Endothelial cell of umbilical vein (primary cell): Measurements from ENCODE around the gene PLXNA3. TPM values are rescaled to one million over a fixed set of nuclear protein-coding genes. Genes with fewer than 3 reads are reported as not detected.

ENCODE experiments used
- BruUV-seq: library from RNA; stranded (reverse); fragments of 400-500 nt; replicated peaks from 2 replicates; lab custom pipeline; 2021; lab: Mats Ljungman, UMichigan
- CTCF ChIA-PET: fragments of 300-600, 350-600 bp; sonication (Branson Sonifier 250); formaldehyde crosslinking; loops from one replicate; lab custom pipeline; 2021; ENCODE audit warnings: antibody characterized with exemption, inconsistent platforms; lab: Charles Lee
- POLR2A ChIA-PET: fragments of 300-600, 350-600 bp; sonication (Branson Sonifier 250); formaldehyde crosslinking; loops from one replicate; lab custom pipeline; 2021; ENCODE audit warnings: antibody characterized with exemption, inconsistent platforms; lab: Charles Lee
- DNase-seq: peaks from one replicate; pipeline ENCODE4 v3.0.0-alpha.2; 2011; ENCODE audit warnings: low read depth, low spot score
- FAIRE-seq: peaks from 2 replicates; lab custom pipeline; 2011; peaks lifted over from hg19 to GRCh38; lab: Jason Lieb, UNC
- H2AFZ ChIP-seq: 2 replicates; pipeline ENCODE4 v1.6.0; 2012; ENCODE audit warnings: low read depth, low read length, control low read depth, inconsistent platforms
- H3K27ac ChIP-seq: 2 replicates; pipeline ENCODE4 v1.5.1; 2011; ENCODE audit warnings: low read depth, mild to moderate bottlenecking, control low read depth, low read length, moderate library complexity; ENCODE audit not compliant: insufficient read depth
- H3K27me3 ChIP-seq, 2 experiments: 2 replicates each; pipeline versions ENCODE4 v1.6.0 to v1.6.1; 2011; ENCODE audit warnings: low read length in 2 of 2, mixed read lengths in 1 of 2; ENCODE audit not compliant: control insufficient read depth in 2 of 2, insufficient read depth in 2 of 2
- H3K36me3 ChIP-seq, 2 experiments: 2 replicates in 1 of 2; 3 replicates in 1 of 2; pipeline ENCODE4 v1.5.1; 2011; ENCODE audit warnings: low read length in 2 of 2, mild to moderate bottlenecking in 1 of 2, moderate library complexity in 1 of 2; ENCODE audit not compliant: control insufficient read depth in 2 of 2, insufficient read depth in 2 of 2; ENCODE audit errors: extremely low read depth in 1 of 2
- H3K4me1 ChIP-seq: 3 replicates; pipeline ENCODE4 v1.5.1; 2011; ENCODE audit warnings: mild to moderate bottlenecking, low read length; ENCODE audit not compliant: control insufficient read depth, insufficient read depth; ENCODE audit errors: extremely low read depth
- H3K4me2 ChIP-seq: 2 replicates; pipeline ENCODE4 v1.6.1; 2011; ENCODE audit warnings: low read length, control low read depth, mixed read lengths; ENCODE audit not compliant: insufficient read depth
- H3K4me3 ChIP-seq, 3 experiments: fragments of 200-600 bp in 1 of 3; sonication (generic), shearing (Covaris generic) in 1 of 3; replicated peaks in 1 of 3; 2 replicates each; pipeline ENCODE4 v1.5.1; 2011 to 2016; ENCODE audit warnings: control low read depth in 3 of 3, low read length in 3 of 3, mild to moderate bottlenecking in 2 of 3, inconsistent platforms in 1 of 3, low read depth in 1 of 3, moderate library complexity in 1 of 3; ENCODE audit not compliant: insufficient read depth in 1 of 3
- H3K79me2 ChIP-seq: 2 replicates; pipeline ENCODE4 v1.6.0; 2012; ENCODE audit warnings: low read length, inconsistent platforms; ENCODE audit not compliant: control insufficient read depth, insufficient read depth
- H3K9ac ChIP-seq: replicated peaks from 2 replicates; pipeline ENCODE3; 2011; ENCODE audit warnings: low read length, control low read depth; ENCODE audit not compliant: insufficient read depth; ENCODE audit errors: extremely low read depth
- H3K9me1 ChIP-seq: replicated peaks from 3 replicates; pipeline ENCODE4 v1.6.0; 2011; ENCODE audit warnings: mild to moderate bottlenecking, low read length; ENCODE audit not compliant: control insufficient read depth, insufficient read depth; ENCODE audit errors: extremely low read depth
- H3K9me3 ChIP-seq: replicated peaks from 2 replicates; pipeline ENCODE4 v1.5.1; 2012; ENCODE audit warnings: low read length, inconsistent platforms; ENCODE audit not compliant: control insufficient read depth, insufficient read depth
- H4K20me1 ChIP-seq: replicated peaks from 2 replicates; pipeline ENCODE3; 2011; ENCODE audit warnings: mild to moderate bottlenecking, low read length; ENCODE audit not compliant: control insufficient read depth, insufficient read depth; ENCODE audit errors: extremely low read depth
- CTCF ChIP-seq, 2 donors: IDR thresholded peaks; 1 replicate in 1 of 2; 2 replicates in 1 of 2; pipeline ENCODE4 v1.5.1; 2011; ENCODE audit warnings: low read length in 2 of 2, mild to moderate bottlenecking in 2 of 2, moderate library complexity in 2 of 2, control low read depth in 1 of 2, inconsistent platforms in 1 of 2, low read depth in 1 of 2; ENCODE audit not compliant: insufficient read depth in 1 of 2; ENCODE audit errors: extremely low read depth in 1 of 2
- EZH2 ChIP-seq: IDR thresholded peaks from 2 replicates; pipeline ENCODE4 v1.6.1; 2012; ENCODE audit warnings: borderline replicate concordance, low read depth, mild to moderate bottlenecking, moderate library complexity, low read length, inconsistent platforms; ENCODE audit not compliant: severe bottlenecking
- JUN ChIP-seq: IDR thresholded peaks from 2 replicates; pipeline ENCODE4 v1.6.1; 2011; ENCODE audit warnings: borderline replicate concordance, low read depth; ENCODE audit not compliant: insufficient read length, insufficient read depth
- POLR2A ChIP-seq: IDR thresholded peaks from 2 replicates; pipeline ENCODE4 v1.6.1; 2012; ENCODE audit warnings: low read depth, mild to moderate bottlenecking, control low read depth, low read length
- POLR2AphosphoS5 ChIP-seq: IDR thresholded peaks from 2 replicates; pipeline ENCODE4 v1.6.1; 2012; ENCODE audit warnings: low read depth, mild to moderate bottlenecking, control low read depth, low read length, moderate library complexity; ENCODE audit not compliant: insufficient read depth
- dilution Hi-C: fragments of 300-500 bp; cut with MboI; formaldehyde crosslinking; loops from one replicate; pipeline ENCODE4 v1.15.0; 2019; ENCODE audit warnings: low sequenced_read_pairs; ENCODE audit not compliant: extremely low pct_ligation_motif_present
- intact Hi-C: fragments of 100-400 bp; cut with micrococcal nuclease; formaldehyde crosslinking; loops from one replicate; pipeline ENCODE4 v1.10.0; 2022
- polyA plus RNA-seq, 4 experiments: library from polyadenylated mRNA; depleted of rRNA in 3 of 4; stranded (reverse) in 3 of 4; unstranded in 1 of 4; fragments of >200 nt; gene quantifications; 2 replicates each; pipeline versions ENCODE4 v1.2.1 to v1.2.3, GENCODE V29; 2011 to 2012; ENCODE audit warnings: missing spikeins in 1 of 4
- total RNA-seq: library from RNA; stranded (reverse); gene quantifications from 2 replicates; pipeline ENCODE4 v1.2.3, GENCODE V29; 2021

Gene PLXNA3
- total and polyA plus RNA-seq, 2 donors (not counting 3 experiments of a cell fraction or from before 2014, with no cell fraction given) = 56.8 to 58.6 TPM

GRCh38 chrX:154515966-154516655 is 58.0 kb downstream of the PLXNA3 start, which contains the start of gene FAM3A:
TSS of gene FAM3A (minus strand) at chrX:154516232. CDS start at chrX:154515772, 460 bp downstream.
- no peaks in the 10 kb centered on the region for H3K9me1 ChIP-seq
- DNase-seq = peak; percentile 90
- H3K79me2 ChIP-seq = peaks cover 3% of the 10 kb centered on the region
- no TSS peak for BruUV-seq
- intact Hi-C loops (loop anchor here (1.0 to 5.0 kb wide), 3 partner anchors 26 to 89 kb away; partner anchors contain the start of genes ATP6AP1, LAGE3 and SLC10A3), dilution Hi-C loops (no loop called here)
- no peaks in the 10 kb centered on the region for H4K20me1 ChIP-seq
- peak within 1 kb of the TSS; percentile 35 for H2AFZ ChIP-seq
- TF ChIP-seq EZH2 (no peak), CTCF (IDR thresholded peaks at IDR 0.05; ENCODE audit: extremely low read depth in 1 of 2, insufficient read depth in 1 of 2, low read depth in 1 of 2, low read length in 2 of 2) (no peak), JUN (no peak), POLR2AphosphoS5 (peak; percentile 51), POLR2A (peak; percentile 71)
- CTCF ChIA-PET = interaction anchor here (1.9 to 2.7 kb wide), 2 partner anchors 11 to 143 kb away, joined by 5 to 15 read pairs; no protein-coding TSS in a partner anchor
- H3K36me3 ChIP-seq = no peaks in the 10 kb centered on the region
- FAIRE-seq = peak; percentile 91
- H3K27ac ChIP-seq = peak within 1 kb of the TSS; percentile 62
- H3K4me1 ChIP-seq = peaks cover 12% of the 10 kb centered on the region
- H3K9me3 ChIP-seq = no peaks in the 10 kb centered on the region
- H3K27me3 ChIP-seq = no peaks in the 10 kb centered on the region
- POLR2A ChIA-PET = interaction anchor here (1.7 kb wide), 1 partner anchor 11 kb away, joined by 6 read pairs; no protein-coding TSS in a partner anchor
- H3K4me3 ChIP-seq = peak within 1 kb of the TSS; percentile 59 to 74 (median 62)
- peak within 1 kb of the TSS; percentile 68 for H3K9ac ChIP-seq
- H3K4me2 ChIP-seq = peak within 1 kb of the TSS; percentile 67
